Prostate gland (tissue), 2 donors: Measurements from ENCODE around the gene C6orf47.

Experiments used
- POLR2A ChIP-seq: fragments of 450-650 bp; IDR thresholded peaks from one replicate; pipeline ENCODE4 v1.6.1; 2016; ENCODE audit warnings: antibody characterized with exemption, mild to moderate bottlenecking
- POLR2AphosphoS5 ChIP-seq: sonication (generic); formaldehyde crosslinking; IDR thresholded peaks from one replicate; pipeline ENCODE4 v1.6.1; 2017; ENCODE audit warnings: antibody characterized with exemption
- TF ChIP-seq, protein P1 (sequence below), 4 experiments: fragments of 200-600 bp in 2 of 4; fragments of 450-650 bp in 2 of 4; sonication (generic) in 2 of 4; IDR thresholded peaks; 1 replicate in 3 of 4; 2 replicates in 1 of 4; pipeline ENCODE4 v1.5.1; 2016 to 2019; ENCODE audit warnings: antibody characterized with exemption in 4 of 4, mild to moderate bottlenecking in 2 of 4, moderate library complexity in 2 of 4

DNA sequence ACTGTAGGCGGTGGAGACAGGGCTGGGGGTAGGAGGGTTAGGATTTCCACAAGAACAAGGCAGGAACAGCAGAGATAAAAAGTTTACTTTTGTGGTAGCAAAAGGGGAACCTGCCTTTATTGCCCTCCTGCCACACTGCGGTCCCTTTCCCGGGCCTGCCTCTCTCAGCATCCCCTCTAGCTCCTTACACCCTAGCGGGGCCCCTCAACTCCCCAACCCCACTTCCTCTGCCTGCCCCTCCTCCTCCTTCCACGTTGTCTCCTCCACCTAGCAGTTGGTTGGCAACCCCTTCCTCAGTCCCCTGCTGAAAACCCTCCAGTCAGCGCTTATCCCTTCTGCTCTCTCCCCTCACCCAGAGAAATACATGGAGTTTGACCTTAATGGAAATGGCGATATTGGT, 44.8 kb downstream of the C6orf47 start:
- TF ChIP-seq, protein P1, sequence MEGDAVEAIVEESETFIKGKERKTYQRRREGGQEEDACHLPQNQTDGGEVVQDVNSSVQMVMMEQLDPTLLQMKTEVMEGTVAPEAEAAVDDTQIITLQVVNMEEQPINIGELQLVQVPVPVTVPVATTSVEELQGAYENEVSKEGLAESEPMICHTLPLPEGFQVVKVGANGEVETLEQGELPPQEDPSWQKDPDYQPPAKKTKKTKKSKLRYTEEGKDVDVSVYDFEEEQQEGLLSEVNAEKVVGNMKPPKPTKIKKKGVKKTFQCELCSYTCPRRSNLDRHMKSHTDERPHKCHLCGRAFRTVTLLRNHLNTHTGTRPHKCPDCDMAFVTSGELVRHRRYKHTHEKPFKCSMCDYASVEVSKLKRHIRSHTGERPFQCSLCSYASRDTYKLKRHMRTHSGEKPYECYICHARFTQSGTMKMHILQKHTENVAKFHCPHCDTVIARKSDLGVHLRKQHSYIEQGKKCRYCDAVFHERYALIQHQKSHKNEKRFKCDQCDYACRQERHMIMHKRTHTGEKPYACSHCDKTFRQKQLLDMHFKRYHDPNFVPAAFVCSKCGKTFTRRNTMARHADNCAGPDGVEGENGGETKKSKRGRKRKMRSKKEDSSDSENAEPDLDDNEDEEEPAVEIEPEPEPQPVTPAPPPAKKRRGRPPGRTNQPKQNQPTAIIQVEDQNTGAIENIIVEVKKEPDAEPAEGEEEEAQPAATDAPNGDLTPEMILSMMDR (IDR thresholded peaks at IDR 0.05): no peak
- TF ChIP-seq POLR2AphosphoS5 (no peak), POLR2A (no peak)
